ENCODE measurements around the gene ELP5.

ELP5 gene

GRCh38 chr17:7252176-7253043 lies at the start of gene ELP5:
ELP5 (plus strand) TSS chr17:7252215; CDS start chr17:7252551, 336 bp downstream.
- DNase-seq = peak; percentile 96

- no peak for DNase-seq
Observed at GRCh38 chr17:7203391-7203790, 48.6 kb upstream of the ELP5 start.

GRCh38 chr17:7204336-7204735 lies 47.7 kb upstream of the ELP5 start:
- DNase-seq = no peak

- peak; percentile 99 for DNase-seq
Observed at GRCh38 chr17:7204828-7205461, 47.1 kb upstream of the ELP5 start.

- no peak for DNase-seq
Observed at GRCh38 chr17:7205561-7205960, 46.5 kb upstream of the ELP5 start.

GRCh38 chr17:7207120-7208001 lies 44.7 kb upstream of the ELP5 start:
- no peak for DNase-seq

GRCh38 chr17:7208027-7208571 lies 43.9 kb upstream of the ELP5 start:
- DNase-seq = no peak

GRCh38 chr17:7208754-7209460 lies 43.1 kb upstream of the ELP5 start:
- no peak for DNase-seq

GRCh38 chr17:7211491-7212273 lies 40.3 kb upstream of the ELP5 start:
- DNase-seq = peak; percentile 10

GRCh38 chr17:7213895-7214299 lies 38.1 kb upstream of the ELP5 start:
- DNase-seq = peak; percentile 99

- DNase-seq = peak; percentile 100
Observed at GRCh38 chr17:7214300-7215135, 37.5 kb upstream of the ELP5 start.

- DNase-seq = no peak
Observed at GRCh38 chr17:7215136-7215638, 36.8 kb upstream of the ELP5 start.

GRCh38 chr17:7215652-7216180 lies 36.3 kb upstream of the ELP5 start:
- DNase-seq = no peak

GRCh38 chr17:7216242-7217112 lies 35.5 kb upstream of the ELP5 start:
- DNase-seq = no peak

GRCh38 chr17:7217113-7217987 lies 34.7 kb upstream of the ELP5 start:
- no peak for DNase-seq

GRCh38 chr17:7218166-7218565 lies 33.8 kb upstream of the ELP5 start:
- no peak for DNase-seq

GRCh38 chr17:7218758-7219157 lies 33.3 kb upstream of the ELP5 start:
- DNase-seq = no peak

GRCh38 chr17:7219229-7219811 lies 32.7 kb upstream of the ELP5 start:
- DNase-seq = no peak
